GM19395 (cell line): ENCODE measurements around the gene SLC38A4.
"Not testable (repeated sequence)": the region's sequence is repeated elsewhere in the genome, so short reads cannot be mapped to it uniquely, and the experiment has no call there.

Experiments used
- ATAC-seq: cut with Tn5 transposase; IDR thresholded peaks from one replicate; pipeline ENCODE4 v1.9.1; 2021; ENCODE audit warnings: mild to moderate bottlenecking, moderate library complexity; ENCODE audit not compliant: unreplicated experiment

Gene SLC38A4

GRCh38 chr12:46825591-46826414 is at the start of gene SLC38A4:
Gene SLC38A4 (minus strand): TSS chr12:46825997. CDS start chr12:46793071, 32,926 bp downstream.
- no peak for ATAC-seq

GRCh38 chr12:46875095-46875494 is 49.3 kb upstream of the SLC38A4 start:
- ATAC-seq, result no peak

GRCh38 chr12:46874642-46875041 is 48.8 kb upstream of the SLC38A4 start:
- no peak for ATAC-seq

- no peak for ATAC-seq
Observed at GRCh38 chr12:46872135-46872534, 46.3 kb upstream of the SLC38A4 start.

DNA sequence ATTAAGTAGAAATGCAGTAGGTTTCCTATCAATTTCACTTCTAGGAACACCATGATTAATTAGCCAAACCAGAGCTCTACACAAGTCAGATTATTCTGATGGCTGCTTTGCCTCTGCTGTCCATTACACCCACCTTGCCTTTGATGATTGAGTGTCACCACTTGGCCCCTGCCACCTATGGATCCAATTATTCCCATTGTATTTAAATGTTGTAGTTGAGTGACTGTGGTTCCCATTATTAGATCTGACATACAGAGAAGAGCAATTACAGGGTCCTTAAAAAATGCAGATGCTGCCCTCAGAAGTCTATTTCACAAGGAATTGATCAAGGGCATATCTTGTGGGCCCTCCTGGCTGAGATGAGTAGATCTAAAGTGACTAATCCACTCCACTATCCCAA is 39.5 kb upstream of the SLC38A4 start:
- no peak for ATAC-seq

DNA sequence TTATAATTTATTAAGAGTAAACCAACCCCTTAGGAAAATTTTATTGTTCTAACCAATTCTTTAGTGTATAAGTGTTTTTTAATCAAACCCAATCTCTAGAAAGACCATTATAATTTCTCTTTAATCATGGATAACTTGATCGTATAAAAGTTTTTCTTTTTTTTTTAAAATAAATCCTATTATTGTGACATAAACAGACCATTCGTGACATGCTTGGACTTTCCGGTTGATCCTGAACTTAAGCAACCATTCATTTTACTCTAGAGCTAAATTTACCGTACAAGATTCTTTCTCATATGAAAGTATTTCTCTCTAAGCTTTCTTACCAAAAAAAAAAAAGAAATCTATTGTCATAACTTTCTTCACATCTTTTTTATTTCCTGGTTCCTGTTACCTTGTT is 32.6 kb upstream of the SLC38A4 start:
- no peak for ATAC-seq

DNA sequence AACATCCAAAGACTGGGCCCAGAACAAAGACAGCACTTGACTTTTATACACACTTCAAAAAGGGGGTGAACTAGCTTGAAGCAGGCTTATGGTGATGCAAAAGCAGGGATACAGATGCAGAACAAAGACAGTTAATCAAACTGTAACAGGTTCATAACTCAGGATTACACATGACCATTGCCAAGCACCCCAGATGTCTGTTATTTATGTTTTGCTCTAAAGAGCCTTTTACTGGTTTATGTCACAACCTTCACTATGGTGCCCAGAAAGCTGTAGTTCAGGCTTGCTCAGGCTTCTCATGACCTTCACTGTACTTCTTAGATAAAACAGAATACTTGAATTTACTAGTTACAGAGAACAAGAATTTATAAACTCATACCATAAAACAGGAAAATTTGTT is 31.7 kb upstream of the SLC38A4 start:
- ATAC-seq, result no peak

DNA sequence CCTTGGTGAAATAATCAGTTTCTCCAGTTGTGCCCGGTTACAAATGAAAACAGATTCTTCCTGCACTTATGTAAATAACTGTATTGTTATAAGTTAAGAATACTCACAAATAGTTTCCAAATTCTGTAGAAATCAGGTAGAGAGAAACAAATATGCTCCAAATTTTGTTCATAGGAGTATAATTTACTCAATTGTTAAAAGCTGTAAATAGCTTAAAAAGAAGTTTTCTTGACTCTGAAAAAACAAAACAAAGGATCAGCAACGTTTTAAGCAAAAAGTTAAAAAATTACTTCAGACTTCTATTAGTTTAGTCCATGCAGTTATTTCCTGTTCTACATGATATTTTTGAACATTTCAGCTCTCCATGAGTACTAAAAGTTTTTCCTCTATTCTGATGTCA is 30.0 kb upstream of the SLC38A4 start:
- no peak for ATAC-seq

DNA sequence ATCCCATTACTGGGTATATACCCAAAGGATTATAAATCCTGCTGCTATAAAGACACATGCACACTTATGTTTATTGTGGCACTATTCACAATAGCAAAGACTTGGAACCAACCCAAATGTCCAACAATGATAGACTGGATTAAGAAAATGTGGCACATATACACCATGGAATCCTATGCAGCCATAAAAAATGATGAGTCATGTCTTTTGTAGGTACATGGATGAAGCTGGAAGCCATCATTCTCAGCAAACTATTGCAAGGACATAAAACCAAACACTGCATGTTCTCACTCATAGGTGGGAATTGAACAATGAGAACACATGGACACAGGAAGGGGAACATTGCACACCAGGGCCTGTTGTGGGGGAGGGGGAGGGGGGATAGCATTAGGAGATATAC is 28.4 kb upstream of the SLC38A4 start:
- ATAC-seq, result not testable (repeated sequence)

GRCh38 chr12:46848792-46849191 is 23.0 kb upstream of the SLC38A4 start:
- ATAC-seq, result not testable (repeated sequence)

DNA sequence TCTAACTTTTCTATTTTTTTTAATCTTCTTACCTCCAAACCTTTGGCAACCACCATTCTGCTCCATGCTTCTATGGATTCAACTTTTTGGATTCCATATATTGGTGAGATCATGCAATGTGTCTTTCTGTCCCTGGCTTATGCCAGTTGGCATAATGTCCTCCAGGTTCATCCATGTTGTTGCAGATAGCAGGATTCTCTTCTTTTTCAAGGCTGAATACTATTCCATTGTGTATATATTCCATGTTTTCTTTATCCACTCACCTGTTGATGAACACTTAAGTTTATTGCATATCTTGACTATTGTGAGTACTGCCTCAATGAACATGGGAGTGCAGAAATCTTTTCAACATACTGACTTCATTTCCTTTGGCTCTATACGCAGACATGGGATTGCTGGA is 21.2 kb upstream of the SLC38A4 start:
- no peak for ATAC-seq

DNA sequence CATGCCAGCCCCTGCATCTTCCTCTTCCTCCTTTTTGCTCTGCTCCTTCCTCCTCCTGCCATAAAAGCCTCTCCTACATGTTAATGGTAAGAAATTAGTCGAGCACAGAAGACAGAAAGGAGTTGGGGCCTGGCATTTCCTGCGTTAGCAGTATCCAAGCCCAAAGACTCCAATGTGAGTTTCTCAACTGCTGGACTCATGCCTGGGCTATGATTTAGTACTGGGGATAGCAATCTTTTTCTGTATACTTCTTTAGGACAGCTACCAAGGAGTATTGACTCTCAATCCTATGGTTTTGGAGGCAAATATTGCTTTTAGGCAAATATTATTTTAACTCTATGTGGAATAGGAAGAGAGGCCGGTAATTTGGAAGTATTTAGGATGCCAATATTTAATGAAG is 18.0 kb upstream of the SLC38A4 start:
- ATAC-seq, result no peak

- no peak for ATAC-seq
Observed at GRCh38 chr12:46841891-46842290, 16.1 kb upstream of the SLC38A4 start.

GRCh38 chr12:46839964-46840363 is 14.2 kb upstream of the SLC38A4 start:
- ATAC-seq, result no peak

DNA sequence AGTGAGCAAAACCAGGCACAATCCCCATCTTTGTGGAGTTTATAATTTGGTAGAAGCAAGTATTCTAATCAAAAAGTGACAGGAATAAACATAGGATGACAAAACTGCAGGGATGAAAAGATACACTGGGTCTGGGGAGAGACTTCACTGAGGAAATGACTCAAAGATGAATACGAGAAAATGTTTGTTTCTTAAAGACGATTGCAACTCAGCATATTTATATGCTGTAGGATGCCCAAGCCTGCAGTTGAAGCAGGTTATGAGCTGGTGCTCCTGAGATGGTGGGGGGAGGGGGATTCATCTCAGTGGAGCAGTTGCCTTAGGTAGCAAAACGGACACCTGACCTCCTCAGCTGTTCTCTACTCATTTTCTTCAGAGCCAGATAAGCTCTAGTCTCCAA is 13.4 kb upstream of the SLC38A4 start:
- ATAC-seq, result no peak

- ATAC-seq, result no peak
Observed at GRCh38 chr12:46835785-46836184, 10.0 kb upstream of the SLC38A4 start.

DNA sequence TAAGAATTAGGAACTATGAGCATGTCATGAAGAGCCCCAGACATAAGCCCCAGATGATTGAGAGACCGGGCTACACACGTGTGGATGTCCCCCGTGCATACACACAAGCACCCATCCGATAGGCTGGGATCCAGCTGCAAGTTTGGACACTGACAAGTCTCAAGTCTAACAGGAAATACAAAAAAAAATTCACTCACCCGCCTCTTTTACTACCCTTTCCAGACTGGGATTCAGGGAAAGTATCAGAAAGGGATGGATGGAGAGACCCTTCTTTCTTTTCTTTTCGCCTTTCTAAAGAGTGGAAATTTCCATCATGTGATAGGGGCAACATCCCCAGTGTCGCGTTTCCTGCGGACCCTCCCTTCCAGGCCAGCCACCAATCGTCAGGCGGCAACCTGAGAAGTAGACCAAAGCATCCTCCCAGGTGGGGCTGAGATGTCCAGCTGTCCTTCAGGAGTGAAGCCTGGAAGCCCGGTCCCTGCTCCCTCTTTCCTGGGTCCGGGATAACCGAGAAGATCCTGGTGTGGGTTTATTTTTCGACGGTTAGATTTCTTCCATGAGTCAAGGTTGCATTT is 6.4 kb upstream of the SLC38A4 start:
- ATAC-seq, result no peak

GRCh38 chr12:46831335-46832129 is 5.7 kb upstream of the SLC38A4 start:
- no peak for ATAC-seq

- no peak for ATAC-seq
Observed at GRCh38 chr12:46830731-46831334, 5.0 kb upstream of the SLC38A4 start.

DNA sequence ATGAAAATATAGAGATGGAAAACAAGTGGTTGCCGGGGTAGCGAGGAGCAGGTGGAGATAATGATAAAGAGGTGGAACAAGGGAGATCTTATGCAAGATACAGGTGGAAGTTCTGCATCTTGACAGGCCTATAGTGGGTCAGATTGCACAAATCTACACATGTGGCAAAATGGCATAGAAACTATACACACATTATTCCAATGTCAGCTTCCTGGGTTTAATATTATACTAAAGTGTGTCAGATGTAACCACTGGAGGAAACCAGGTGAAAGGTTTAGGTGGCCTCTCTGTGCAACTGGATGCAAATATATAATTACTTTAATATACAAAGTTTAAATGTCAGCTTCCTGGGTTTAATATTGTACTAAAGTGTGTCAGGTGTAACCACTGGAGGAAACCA is 1.1 kb downstream of the SLC38A4 start:
- ATAC-seq, result no peak

DNA sequence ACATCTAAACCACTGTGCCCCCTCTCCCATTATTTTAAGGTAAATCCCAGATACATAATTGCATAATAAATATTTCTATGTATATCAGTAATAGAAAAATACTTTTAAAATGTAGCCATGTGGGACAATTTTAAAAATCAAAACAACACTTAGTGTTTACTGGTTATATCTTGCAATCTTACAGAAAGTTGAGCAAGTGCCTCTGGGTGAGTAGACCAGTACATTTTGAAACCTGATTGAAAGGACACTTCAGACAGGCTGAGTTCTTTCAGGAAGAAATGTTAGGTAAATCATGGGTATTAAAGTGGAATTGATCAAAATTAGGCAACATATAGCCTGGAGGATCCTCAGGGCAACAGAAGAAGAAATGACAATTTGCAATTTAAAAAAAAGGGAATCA is 7.2 kb downstream of the SLC38A4 start:
- no peak for ATAC-seq
